Suppressor macrophage treated with lipopolysaccharide for 1 hour (primary cell): Measurements from ENCODE around the gene PTGES3.

Source experiments
- DNase-seq, 3 donors: peaks; one replicate each; pipeline ENCODE4 v3.0.0-alpha.2; 2020 to 2022

Gene PTGES3

DNA sequence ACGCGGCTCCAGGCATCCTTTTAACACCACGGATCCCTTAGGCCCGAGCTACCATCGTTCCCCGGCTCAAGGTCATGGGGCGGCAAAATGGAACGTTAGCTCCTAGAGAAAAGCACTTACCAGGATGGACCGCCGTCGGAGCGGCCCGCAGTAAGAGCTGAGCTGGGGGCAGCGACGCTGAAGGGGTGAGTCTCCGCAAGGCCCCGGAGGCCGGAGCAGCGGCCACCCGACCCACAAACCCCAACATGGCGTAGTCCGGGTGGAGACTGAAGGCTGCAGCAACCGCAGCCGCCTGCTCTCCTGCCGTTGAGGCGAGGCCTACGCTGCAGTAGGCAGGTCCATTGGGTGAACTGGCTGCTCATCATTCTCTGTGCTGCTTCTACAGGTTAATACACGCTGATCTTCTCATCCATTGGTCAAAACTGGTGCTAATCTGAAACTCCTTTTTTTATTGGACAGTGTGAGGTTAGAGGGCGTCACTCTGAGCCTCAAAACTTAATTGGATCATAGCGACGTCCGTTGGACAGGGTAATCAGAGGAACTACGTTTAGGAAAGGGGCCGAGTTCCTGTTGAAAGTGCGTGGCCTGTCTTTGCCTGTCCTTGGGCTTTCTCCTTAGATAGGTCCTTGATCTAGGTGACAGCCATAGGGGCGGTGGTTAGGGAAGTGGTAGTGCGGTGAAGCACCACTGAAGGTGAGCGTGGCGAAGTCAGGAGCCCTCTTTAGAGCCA is 42.2 kb downstream of the PTGES3 start, which contains the start of gene ATP5F1B:
TSS of gene ATP5F1B (minus strand) at position 268 of the 730 bp plus-strand sequence. CDS start at position 247, 21 bp downstream.
- DNase-seq: peak; percentile 96 to 99 (median 98)

DNA sequence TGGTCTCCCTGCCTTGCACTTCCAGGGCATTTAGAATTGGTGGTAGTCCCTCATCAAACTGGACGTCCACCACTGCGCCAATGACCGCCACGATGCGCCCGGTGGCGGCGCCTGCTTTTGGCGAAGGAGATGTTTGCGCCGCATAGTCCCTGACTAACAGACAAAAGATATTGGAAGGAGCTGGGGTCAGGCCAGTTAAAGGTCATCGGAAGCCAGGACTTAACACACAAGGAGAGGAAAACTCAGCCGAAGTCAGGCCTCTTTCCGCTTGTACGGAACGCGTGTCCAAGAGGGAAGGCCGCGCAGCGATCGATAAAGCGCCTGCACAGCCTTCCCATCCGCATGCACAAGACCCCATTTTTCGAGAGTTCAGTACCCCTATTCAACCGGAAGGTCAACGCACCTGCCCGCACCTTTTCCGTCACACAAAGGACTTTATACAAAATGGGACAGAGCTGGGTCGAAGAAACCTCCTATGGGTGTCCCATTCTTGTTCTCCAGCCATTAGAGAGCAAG is 42.8 kb downstream of the PTGES3 start:
- DNase-seq: peak in 1 of 3 donors; percentile 37

DNA sequence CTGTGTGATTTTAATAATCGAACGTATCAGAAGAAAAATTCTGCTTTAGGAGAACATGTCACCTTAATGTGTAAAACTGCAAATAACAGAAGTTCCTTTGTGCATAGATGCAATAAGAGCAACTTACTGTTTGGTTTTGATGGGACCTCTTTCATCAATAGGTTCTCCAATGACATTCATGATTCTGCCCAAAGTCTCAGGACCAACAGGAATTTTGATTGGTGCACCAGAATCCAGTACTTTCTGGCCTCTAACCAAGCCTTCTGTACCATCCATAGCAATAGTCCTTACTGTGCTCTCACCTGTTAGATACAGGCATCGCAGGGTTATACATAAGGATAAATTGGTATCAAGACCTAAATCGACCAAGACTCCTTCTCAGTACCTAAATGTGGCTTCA is 43.4 kb downstream of the PTGES3 start:
- no peak for DNase-seq

DNA sequence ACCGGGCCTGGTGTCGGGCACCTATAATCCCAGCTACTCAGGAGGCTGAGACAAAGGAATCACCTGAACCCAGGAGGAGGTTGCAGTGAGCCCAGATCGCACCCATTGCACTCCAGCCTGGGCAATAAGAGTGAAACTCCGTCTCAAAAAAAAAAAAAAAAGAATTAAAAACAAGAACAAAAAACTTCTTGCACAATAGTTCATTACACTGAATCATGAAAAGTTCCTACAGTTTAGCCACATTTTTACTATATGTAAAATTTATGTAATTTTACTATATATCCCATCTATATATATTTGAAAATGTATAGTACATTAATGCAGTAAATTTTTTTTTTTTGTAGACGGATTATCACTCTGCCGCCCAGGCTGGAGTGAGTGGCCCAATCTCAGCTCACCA is 46.9 kb downstream of the PTGES3 start:
- peak in 1 of 3 donors; percentile 54 for DNase-seq

DNA sequence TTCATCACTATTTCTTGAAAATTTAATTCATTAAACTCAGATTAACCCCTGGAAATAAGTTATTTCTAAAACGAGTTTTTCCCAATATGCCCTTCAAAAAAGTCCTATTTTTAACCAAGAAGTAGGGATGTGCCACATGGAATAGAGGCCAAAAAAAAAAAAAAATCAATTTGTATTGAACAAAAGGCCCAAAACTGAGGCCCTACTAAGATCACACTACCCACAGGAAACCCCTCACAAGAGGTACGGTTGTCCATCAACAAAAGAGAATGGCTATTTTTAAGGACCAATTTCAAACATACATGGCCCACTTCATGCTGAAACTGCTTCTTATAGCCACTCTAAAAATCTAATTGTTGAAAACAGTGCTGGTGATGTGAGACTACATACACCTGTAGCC is 50.5 kb downstream of the PTGES3 start:
- no peak for DNase-seq

DNA sequence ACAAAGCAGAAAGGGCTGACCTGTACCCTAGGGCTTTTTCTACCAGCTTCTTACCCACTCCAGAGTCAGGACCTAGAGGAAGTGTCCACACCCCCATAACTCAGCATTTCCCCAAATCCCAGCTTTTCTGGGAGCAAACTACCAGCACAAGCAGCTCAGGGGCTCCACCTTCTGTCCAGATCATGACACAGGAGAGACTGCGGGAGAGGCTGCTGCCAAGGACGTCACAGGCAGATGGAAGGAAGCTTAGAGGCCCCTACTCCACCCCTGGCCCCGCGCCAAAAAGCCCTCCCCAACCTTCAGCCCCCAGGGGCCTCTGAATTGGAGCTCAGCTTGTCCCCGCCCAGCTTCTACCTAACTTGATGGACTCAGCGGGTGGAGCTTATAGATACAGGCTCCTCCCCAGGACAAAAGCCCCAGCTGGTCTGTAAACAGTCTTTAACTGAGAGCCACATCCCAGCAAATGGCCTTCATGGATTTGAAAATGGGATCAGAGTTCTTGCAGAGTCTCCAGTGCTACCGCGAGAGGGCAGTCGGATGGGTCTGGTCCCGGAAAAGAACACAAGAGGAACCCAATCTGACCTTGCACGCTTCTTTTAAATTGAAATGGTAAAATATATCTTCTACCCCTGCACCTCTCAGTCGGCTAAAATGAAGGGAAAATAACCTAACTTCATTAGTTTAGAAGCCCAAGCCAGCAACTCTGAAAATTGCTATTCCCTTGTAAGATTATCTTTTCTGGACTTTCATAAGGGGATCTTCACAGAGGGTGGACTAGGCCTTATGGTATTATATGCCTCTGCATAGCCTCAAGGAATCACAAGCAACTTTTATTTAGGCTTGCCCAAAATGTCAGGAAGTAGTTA is 51.2 kb downstream of the PTGES3 start:
- DNase-seq: peak; percentile 89 to 94 (median 94)

DNA sequence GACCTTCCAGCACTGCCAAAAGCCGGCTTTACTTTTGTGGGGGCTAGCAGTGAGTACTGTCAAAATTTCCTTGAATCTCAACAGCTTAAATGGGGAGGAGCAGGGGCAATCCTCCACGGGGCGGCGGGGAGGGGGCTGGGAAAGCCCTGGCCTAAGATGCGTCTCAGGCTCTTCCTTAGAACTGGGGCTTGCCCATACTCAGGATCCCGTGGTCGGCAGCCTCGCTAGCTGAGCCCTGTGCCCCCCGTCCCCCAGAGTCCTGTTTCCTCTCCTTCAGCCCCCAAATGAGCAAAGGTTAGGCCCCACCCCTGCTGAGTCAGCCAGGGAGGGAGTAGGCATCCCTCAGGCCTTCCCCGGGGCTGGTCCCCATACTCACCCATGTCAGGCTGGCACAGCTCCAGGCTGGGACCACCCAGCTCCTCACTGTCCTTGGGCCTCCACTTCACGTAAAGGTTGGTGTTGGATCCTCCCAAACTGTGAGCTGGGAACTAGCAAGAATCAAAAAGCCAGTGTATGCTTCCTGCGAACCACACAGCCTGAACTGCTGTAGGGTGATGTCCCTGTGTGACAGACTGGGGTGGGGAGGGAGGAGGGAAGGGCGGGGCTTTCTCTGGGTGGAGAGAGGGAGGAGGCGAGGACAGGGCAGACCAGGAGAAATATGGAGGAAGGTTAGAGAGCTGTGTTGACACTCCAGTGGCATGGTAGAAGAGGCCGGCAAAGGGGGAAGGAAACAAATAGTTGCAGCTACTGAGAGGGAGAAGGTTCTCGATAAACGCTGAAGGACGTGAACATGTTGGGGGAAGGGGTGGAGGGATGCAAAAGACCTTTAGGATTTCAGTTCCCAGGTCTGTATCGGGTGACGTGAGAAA is 52.0 kb downstream of the PTGES3 start:
- DNase-seq: peak; percentile 81 to 91 (median 87)

DNA sequence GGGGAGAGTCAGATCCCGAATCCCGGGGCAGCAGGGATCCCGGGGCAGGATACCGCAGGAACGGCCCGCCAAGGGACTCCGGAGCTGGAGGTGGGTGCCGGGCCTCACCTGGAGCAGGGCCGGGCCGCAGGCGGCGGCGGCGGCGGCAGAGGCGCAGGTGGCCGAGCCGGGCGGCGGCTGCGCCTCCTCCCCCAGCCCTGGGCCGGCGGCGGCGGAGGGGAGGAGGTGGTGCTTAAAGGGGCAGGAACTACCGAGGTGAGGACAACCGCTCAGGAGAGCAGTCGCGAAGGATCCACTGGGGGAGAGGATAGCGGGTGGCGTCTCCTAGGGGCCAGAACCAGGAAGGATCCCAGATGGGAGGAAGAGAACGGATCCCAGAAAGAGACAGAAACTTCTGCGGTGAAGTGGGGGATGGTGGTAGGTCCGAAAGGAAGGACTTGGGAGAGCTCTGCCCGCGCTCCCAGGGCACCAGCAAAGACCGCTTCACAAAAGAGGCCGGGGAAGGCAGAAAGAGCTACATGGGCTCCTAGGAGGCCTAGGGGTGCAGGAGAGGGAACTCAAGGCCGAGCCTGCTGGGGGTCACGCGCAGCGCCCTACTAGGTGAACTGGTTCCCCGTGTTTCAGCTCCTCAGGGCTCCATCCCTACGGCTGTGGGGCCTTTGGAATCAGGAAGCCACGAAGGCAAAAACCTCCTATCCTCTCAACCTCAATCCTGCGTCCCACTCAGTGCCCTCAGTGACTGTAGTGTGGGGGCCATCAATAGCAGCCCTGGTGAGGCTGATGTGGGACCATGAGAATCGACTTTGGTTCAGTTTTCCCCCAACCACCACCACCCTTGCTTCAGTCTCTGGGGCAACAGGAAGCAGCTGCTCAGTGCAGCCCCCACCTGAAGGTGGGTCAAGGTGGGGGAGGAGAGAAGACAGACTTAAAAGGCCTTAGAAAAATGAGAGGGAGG is 53.0 kb downstream of the PTGES3 start:
- peak; percentile 48 to 76 (median 50) for DNase-seq

DNA sequence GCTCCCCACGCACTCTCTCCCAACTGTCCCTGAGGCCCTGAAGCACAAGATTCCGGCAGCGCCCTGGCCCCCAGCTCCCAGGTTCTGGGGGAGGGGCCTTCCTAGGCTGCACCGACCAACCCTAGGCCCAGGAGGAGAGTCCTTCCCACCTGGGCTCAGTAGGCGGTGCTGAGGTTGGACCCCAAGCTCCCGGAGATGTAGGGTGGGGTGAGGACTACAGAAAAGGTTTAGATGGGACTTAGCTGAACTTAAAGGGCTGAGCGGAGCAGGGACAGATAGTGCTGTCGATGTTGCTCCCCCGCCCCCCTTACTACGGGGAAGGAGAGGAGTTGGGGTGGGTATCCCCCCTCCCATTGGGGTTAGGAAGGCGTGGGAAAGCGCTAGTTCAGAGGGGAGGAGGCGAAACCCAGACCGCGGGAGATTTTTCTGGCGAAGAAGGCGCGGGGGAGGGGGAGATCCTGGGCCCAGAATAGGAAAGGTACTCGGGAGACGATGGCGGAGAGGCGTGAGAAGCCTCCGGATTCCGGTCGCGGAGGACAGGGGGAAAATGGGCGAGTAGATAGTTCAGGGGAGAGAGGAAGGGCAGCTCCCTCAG is 53.7 kb downstream of the PTGES3 start:
- peak; percentile 51 to 80 (median 56) for DNase-seq

DNA sequence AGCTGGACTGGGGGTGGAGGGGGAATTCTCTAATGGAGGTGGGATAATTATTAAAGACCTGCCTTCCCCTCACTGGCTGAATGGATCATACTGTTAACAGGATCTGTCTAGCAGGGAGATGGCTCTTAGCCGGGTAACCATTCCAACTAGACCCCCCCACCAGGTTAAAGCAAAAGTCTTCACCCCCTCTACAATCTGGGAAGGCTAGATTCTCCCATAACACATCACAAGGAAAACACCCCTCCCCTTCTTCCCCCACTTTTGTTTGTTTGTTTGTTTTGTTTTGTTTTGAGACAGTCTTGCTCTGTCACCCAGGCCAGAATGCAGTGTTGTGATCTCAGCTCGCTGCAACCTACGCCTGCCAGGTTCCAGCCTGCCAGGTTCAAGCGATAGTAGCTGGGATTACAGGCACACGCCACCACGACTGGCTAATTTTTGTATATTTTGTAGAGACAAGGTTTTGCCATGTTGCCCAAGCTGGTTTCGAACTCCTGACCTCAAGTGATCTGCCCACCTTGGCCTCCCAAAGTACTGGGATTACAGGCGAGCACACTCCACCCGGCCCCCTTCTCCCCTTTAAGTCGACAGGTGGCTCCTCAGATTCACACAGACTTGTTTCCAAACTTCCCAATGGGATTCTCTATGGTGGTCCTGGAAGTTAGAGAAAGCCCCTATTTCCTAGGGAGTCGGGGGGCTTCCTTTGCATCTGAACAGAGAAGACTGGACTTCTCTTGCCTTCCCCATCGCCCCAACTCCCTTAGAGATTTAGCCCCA is 54.4 kb downstream of the PTGES3 start:
- no peak for DNase-seq

DNA sequence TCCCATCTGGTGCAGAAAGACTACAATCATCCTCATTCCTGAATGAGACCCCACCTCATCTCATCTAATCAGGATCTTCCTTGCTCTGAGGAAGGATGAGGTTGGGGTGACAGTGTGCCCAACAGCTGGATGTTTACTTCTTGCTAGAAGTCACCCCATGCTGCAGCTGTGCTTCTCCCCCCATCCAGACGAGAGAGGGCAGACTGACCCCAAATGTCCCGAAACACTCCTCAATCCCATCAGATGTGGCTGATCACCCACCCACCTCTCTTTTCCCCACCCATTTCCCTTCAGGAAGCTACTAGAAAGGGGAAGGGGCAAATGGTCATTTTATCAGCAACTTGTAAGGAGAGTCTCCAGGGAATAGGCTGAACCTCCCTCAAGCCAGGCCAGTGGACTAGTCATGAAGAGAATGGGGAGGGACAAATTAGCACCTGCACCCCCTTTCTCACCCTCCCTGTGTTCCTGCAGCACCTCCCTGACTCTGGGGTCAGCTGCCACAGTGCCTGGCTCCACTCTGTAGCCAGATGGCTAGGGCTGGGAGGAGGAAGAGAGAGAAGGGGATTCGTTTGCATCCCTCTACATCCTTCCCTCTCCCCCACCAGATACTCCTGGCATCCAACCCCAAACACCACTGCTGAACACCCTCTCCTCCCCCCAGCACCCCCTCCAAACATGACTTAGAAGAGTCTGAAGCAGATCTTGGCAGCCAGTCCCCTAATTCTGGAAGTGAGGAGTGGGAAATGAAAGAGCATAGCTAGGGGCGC is 55.2 kb downstream of the PTGES3 start:
- no peak for DNase-seq

DNA sequence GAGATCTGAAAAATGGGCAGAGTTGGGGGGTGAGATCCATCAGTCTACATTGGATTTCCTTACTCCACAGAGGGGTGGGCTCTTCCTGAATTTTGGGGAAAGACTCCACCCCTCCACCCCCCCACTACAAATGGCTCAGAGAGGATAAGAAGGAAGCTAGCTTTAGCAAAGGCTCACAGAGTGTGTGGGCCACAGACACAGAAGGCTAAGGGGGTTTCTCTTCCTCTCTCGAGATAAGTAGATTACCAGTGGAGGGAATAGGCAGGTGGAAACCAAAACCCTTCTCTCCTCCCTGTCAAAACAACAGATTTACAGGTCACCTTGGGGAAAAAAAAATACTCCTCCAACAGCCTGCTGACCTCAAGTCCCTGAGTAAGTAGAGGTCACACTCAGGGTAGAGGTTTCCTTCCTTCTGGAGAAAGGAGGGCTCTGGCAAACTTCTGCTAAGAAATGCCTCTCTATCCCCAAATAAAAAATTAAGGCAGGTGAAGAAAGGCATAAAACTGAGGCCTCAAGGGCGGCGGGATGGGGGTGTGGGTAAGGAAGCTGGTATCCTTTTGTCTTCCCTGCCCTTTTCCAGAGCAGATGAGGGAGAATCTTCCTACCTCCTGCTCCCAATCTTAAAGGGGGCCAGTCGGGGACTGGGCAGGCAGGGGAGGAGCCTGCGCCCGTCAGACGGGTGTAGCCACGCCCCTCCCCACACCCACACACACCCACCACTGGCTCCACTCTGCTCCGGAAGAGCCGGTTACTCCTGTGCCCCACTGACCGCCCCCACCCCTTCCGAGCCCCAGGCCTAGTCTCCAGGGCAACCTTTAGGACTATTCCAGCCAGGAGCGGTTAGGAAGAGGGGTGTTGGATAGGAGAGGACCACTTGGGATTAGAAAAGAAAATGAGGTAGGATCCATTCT is 56.0 kb downstream of the PTGES3 start:
- DNase-seq: peak; percentile 70 to 84 (median 76)

DNA sequence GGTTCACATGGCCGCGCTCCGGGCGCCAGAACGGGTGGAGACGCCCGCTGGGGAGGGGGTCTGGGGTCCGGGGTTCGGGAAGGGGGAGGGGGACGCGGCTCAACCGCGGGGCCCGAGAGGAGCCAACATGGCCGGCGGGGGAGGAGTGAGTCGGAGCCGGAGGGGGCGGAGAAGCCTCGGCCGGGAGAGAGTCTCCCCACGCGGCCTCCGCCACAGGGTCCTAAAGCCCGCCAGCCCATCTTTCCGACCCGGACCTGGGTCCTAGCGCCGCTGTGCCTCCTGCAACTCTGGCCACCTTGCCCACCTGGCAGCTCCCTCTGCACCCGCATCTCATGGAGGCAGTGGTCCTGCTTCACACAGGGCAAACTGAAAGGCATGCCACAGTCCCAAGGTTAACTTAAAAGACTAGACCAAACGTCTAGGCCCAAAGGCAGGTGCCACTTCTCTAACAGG is 57.9 kb downstream of the PTGES3 start, which contains the start of gene BAZ2A:
TSS of gene BAZ2A (minus strand) at position 147 of the 453 bp plus-strand sequence. CDS start 12,796 bp downstream, outside the sequence.
- DNase-seq: peak; percentile 88 to 95 (median 90)

DNA sequence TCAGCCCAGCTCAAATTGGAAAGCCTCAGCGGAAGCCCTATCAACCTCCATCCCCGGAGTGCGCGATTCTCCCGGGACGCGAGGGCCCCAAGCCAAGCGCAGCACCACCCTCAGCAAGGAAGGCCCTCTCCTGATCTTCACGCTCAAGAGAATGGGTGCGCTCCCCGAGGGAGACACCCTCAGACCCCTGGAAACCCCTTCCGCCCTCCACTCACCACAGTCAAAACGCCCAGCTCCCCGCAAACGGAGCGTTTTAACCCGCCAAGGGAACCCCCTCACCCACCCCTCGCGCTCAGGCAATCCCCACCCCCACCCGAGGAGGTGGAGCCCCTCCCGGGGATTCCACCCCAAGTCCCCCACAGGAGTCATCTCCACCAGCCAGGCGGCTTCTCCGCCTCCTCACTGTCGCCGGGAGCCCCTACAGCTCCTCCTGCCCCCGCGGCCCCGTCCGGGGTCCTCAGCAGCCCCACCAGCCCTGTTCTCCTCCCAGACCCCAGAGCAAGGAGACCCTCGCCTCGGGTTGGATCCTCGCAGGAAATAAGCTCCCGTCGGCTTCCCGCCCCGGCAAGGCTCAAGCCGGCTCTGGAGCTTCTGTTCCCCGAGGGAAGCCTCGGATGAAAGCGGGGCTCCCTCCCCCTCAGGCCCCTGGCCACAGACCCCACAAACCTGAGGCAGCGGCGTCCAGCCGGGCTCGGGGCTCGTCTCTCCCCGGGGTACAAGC is 58.5 kb downstream of the PTGES3 start:
- DNase-seq: peak; percentile 78 to 92 (median 78)

DNA sequence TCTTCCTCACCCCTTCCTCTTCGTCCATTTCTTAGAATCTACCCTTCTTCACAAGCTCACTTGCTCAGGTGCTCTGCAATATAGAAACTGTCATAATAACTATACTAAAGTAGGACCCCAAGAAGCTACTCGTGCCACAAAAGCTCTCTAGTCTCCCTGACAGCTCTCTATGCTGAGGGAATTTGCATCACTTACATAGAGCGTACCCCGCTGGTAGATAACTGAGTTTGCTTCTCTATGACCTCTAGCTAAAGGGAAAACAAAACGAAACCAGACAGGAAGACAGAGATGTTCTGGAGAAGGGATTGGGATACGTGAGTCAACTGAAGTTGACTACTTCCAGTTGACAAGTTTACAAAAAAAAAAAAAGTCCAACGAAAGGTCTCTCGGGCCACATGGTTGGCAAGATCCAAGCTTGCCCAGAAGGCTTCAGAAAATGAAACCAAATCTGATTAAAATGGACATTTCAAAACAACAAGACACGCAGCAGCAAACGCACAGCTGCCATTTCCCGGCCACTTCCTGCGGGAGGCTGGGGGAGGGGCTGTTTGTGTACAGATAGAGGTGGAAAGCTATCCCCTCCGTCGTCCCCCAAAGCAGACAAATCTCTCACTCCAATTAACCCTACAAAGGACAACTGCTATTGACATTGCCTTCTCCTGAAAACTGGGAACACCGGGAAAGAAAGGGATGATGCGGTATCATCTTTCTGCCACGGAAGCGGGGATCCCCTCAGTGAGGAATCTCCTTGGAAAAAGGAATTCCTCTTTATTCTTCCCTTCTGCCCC is 59.2 kb downstream of the PTGES3 start:
- DNase-seq: peak; percentile 80 to 95 (median 86)

DNA sequence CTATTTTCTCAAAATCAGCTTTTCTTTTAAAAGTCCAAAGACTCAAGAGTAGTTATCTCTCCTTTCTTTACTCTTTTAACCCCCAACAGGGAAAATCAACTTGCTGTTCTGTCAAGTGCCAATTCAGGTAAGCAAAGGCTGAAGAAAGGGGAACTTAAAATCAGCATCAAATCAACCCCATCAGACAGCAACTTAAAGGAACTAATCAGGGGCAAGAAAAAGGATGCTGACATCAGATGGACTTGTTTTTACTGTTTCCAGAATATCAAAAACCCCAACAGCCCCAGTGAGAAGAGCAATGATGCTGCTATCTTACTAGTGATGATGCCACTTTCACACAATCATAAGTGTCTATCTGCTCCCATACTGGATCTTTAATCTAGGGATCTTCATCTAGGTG is 61.4 kb downstream of the PTGES3 start:
- DNase-seq: peak in 1 of 3 donors; percentile 32
